GM13976 (cell line): Measurements from ENCODE around the gene MSMP.

ENCODE experiments used
- DNase-seq: peaks from one replicate; pipeline ENCODE4 v3.0.0; 2012; ENCODE audit warnings: low spot score
- in situ Hi-C: fragments of 300-500 bp; cut with MboI; formaldehyde crosslinking; loops from one replicate; pipeline ENCODE4 v1.12.0; 2022; ENCODE audit warnings: low sequenced_read_pairs, mixed read lengths, inconsistent platforms; ENCODE audit not compliant: unreplicated experiment
- TF ChIP-seq, protein P1 (sequence below): IDR thresholded peaks from 2 replicates; pipeline ENCODE4 v1.5.1; 2012; ENCODE audit warnings: borderline replicate concordance, mild to moderate bottlenecking; ENCODE audit not compliant: insufficient read depth; ENCODE audit errors: extremely low read depth, missing control alignments, control extremely low read depth

The MSMP gene

GRCh38 chr9:35789541-35789940 is 35.5 kb upstream of the MSMP start:
- TF ChIP-seq, protein P1, sequence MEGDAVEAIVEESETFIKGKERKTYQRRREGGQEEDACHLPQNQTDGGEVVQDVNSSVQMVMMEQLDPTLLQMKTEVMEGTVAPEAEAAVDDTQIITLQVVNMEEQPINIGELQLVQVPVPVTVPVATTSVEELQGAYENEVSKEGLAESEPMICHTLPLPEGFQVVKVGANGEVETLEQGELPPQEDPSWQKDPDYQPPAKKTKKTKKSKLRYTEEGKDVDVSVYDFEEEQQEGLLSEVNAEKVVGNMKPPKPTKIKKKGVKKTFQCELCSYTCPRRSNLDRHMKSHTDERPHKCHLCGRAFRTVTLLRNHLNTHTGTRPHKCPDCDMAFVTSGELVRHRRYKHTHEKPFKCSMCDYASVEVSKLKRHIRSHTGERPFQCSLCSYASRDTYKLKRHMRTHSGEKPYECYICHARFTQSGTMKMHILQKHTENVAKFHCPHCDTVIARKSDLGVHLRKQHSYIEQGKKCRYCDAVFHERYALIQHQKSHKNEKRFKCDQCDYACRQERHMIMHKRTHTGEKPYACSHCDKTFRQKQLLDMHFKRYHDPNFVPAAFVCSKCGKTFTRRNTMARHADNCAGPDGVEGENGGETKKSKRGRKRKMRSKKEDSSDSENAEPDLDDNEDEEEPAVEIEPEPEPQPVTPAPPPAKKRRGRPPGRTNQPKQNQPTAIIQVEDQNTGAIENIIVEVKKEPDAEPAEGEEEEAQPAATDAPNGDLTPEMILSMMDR = no peak
- in situ Hi-C loops = no loop called here
- no peak for DNase-seq

- no peak for DNase-seq
- TF ChIP-seq, protein P1 = no peak
- in situ Hi-C loops = no loop called here
Observed at GRCh38 chr9:35783418-35783817, 29.3 kb upstream of the MSMP start.

- TF ChIP-seq, protein P1 = no peak
- in situ Hi-C loops = no loop called here
- no peak for DNase-seq
Observed at GRCh38 chr9:35781066-35781465, 27.0 kb upstream of the MSMP start.

- no peak for DNase-seq
- TF ChIP-seq, protein P1 = no peak
- in situ Hi-C loops = no loop called here
Observed at GRCh38 chr9:35778496-35778895, 24.4 kb upstream of the MSMP start.

- TF ChIP-seq, protein P1 = no peak
- in situ Hi-C loops = no loop called here
- no peak for DNase-seq
Observed at GRCh38 chr9:35776018-35776417, 21.9 kb upstream of the MSMP start.

DNA sequence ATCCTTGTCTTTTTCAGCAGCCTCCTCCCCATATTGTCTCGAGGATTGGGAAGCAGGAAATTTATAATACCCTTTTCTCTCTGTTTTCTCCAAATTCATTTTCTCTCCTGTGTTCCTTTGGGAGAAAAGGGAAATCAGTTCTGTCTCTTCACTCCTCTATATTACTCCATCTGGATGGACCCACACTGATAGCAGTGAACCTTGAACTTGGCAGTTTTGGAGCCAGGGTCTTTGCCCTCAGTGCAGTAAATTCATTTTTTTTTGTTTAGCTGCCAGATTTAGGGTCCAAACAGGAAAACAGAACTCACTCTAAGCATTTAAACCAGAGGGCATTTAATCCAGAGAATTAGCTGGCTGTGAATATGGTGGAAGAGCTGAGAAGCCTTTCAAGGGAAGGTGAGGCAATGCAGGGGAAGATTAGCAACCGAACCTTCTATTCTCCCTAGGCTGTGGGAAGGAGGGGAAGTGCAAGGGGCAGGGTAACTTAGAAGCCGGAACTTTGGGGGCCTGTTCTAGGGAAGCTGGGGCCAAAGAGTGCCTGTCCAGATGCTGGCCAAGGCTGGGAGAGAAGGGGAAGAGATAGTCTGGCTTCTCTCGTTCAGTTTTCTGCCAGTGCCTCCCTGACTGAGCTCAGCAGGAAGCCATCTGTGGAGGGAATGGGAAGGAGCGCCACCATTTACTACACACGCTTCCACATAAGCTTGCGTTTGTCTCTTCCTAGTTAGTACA is 21.0 kb upstream of the MSMP start:
- in situ Hi-C loops = no loop called here
- no peak for DNase-seq
- TF ChIP-seq, protein P1 = no peak
